GM21360 (cell line): ENCODE data around the gene F12.
A peak's percentile ranks its signal among the peaks of the same experiment; 100 is the strongest.

Experiments used
- ATAC-seq: cut with Tn5 transposase; IDR thresholded peaks from one replicate; pipeline ENCODE4 v1.9.1; 2021; ENCODE audit warnings: mild to moderate bottlenecking, moderate library complexity; ENCODE audit not compliant: unreplicated experiment

F12 gene

DNA sequence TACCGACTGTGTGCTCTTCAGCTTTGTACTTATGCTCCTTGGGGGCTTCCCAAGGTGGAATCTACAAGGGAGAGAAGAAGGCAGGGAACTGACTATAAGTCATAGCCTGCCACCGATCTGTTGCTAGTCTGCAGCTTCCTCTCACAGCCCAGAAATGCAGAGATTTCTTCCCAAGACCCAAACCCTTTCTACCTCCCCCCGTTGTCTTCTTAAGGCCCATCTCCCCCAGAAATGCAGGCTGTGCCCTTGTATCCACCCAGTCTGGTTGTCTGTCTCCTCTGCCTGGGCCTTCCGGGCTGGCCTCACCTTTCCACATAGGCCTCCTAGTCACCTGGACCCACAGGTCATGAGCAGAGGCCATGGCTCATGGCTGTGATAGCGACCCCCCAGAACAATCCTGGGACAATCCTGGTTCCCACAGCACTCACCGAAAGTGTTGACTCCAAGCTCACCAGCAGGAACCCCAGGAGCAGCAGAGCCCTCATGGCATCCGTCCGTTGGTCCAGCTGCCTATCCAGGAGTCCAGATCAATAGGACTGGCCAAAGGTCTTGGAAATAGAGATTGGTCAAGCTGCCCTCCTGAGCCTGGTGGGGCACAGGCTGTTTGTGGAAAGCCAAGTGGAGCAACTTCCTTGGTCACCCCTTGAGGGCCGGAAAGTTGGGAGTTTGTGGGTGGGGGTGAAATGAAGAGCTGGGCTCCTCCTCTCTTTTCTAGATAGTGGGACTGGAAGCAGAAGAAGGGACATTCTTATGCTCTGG, at the start of gene F12:
F12 (minus strand) TSS at position 522 of the 759 bp plus-strand sequence; CDS start at position 485, 37 bp downstream.
- ATAC-seq: no peak

- ATAC-seq: no peak
Measured at GRCh38 chr5:177458912-177459350, 49.6 kb upstream of the F12 start.

GRCh38 chr5:177457852-177458681, 48.7 kb upstream of the F12 start:
- no peak for ATAC-seq

DNA sequence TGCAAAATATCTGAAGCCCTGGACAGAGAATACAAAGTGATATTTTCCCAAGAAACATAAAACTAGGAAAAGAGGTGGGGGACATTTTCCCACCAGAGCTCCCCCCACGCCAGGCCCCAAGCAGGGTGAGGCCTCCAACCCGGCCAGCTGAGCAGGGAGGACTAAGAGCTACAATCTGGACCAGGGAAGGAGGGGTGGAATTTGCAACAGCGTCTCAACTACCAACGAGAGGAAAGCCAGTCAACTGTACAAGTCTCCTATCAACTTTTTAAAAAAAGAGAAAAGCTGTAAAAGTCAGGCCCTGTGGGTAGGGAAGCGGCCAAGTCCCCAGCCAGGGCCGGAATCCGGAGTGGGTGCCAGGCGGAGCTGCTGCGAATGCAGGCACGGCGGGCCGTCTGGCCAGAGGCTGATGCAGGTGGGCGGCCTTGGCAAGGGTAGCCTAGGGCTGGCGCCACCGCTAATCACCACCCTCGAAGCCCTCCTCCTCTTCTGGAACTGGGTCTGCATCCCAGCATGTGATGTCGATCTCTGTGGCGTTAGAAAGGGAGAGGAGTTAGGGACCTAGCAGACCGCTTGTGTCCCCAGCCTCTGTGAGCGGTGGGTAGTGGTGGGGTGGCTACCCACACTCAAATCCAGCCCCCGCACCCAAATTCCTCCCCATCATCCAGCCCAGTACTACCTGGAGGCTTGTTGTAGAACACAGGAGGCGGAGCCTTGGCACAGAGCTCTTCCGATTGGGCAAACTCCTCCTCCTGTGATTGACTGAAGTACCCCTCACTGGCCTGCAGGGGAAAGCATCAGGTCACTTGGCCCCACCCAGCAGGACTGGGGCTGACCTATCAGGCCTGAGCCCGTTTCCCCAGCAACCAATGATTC, 47.9 kb upstream of the F12 start:
- peak; percentile 40 for ATAC-seq

DNA sequence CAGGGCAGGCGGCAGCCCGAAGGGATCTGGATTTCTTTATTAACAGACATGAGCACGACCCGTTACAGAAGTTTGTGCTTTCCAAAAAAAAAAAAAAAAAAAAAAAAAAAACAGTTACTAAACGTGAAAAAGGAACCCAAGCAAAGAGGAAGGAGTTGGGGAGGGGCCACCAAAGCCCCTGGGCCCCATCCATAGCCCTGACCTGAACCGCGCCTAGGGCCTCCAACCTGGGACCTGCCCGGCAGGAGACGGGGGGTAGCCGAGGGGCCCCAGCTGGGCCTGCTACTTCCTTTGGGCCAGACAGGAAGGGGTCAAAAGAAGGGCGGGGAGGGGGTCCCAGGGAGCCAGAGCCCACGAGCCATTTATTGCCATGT, 47.2 kb upstream of the F12 start:
- ATAC-seq: no peak

DNA sequence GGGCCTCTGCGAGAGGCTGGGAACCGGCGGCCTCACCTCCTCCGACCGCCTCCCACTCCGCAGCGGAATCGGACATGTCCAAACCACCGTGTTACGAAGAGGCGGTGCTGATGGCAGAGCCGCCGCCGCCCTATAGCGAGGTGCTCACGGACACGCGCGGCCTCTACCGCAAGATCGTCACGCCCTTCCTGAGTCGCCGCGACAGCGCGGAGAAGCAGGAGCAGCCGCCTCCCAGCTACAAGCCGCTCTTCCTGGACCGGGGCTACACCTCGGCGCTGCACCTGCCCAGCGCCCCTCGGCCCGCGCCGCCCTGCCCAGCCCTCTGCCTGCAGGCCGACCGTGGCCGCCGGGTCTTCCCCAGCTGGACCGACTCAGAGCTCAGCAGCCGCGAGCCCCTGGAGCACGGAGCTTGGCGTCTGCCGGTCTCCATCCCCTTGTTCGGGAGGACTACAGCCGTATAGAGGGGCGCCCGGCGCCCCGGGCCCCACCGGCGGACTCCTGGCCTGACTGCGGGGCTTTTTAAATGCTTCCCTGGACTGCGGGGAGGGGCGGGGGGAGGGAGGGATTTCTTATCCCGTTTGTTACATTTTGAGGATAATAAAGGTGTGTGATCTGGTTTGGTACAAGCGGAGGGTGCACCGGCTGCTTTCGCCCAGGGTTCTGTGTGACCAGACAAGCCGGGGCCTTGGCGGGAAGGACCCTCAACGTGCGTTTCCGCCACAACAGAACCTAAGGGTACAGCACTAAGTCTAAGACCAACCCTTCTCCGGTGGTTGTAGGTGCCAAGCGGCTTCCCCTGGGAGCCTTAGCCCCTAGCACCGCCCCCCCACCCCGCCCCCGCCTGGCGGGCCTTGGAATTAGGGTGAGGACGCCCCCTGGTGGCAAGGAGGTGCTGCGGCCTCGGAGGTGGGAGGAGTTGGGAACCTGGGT, 46.6 kb upstream of the F12 start:
- peak; percentile 4 for ATAC-seq

GRCh38 chr5:177455036-177455660, 45.8 kb upstream of the F12 start:
- ATAC-seq: peak; percentile 44

DNA sequence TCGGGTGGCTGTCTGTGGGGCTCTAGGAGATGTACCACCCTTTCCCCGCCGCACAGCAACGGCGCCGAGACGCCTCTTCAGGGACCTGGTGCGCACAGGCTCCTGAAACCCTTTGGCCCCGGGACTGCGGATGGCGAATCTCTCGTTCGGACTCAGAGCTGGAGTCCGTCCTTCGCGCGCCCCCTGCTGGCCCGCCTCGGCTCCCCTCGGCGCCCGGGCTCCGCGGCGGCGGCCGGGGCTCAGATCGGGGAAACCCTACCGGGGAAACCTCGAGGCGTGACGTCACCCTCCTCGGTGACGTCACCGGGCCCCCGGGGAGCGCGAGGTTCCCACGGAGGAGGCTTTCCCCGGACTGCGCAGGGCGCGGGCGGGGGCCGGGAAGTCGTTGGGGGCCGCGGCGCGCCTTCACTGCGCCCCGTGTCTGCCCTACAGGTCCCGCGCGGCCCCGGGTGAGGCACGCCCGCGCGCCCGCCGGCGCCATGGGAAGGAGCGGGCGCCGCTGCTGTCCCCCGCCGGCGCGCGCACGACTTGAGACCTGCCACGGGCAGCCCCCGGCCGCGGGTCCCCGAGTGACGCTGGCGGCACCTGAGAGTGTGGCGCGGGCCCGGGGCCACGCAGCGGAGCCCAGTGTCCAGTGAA, 45.2 kb upstream of the F12 start:
- peak; percentile 42 for ATAC-seq

DNA sequence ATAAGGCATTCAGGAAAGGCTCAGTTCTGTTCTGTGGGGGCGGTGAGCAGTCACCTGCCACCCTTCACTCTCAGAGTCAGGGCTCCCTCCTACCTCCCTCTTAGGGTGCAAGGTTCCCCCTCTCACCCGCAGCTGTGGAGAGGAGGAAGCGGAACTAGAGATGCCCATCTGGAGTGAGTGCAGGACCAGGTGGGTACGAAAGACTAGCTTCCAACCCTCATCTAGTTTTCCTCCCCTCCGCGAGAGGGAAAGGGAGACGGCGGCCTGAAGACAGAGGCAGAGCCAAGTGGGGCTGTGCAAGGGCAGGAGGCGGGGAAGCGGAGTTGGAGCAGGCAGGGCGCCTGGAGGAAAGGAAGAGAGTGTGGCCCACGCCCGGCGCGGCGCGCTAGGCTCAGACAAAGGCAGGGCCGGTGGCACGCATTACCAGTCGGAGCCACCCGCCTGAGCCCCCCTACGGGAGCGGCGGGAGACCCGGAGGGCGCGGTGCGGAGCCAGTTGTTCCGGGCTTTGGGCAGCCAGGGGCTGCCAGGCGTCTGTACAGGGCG, 44.6 kb upstream of the F12 start:
- ATAC-seq: peak; percentile 4

GRCh38 chr5:177452688-177453638, 43.6 kb upstream of the F12 start:
- no peak for ATAC-seq

- no peak for ATAC-seq
Measured at GRCh38 chr5:177450667-177451424, 41.5 kb upstream of the F12 start.

GRCh38 chr5:177449140-177450061, 40.0 kb upstream of the F12 start:
- no peak for ATAC-seq

- ATAC-seq: no peak
Measured at GRCh38 chr5:177448244-177448950, 39.0 kb upstream of the F12 start.

DNA sequence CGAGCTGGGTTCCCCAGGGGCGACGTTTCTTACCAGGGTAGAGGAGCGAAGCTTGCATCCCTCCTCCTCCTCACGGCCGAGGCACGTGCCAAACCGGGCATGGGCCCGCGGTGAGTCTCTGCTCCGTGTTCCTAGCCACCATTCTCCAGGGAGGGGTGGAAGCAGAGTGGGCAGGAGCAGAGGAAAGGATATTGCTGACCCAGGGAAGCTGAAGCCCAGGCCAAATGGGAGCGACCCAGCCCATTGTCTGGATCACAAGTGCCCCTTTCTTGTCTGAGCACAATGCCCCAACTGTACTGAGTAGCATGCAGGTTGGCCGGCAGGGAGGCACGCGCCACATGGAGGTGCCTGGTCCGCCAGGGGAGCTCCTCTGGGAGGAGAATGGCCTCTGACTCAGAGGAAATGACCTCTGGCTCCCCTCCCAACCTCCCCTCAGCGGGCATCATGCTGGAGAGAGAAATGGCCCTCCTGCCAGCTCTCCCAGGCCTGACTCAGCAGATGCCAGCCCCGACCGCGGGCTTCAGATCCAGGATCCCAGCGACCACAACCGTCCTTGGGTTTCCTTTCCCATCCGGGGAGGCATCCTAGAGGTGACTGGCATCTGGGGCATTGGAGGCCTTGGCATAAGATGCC, 38.4 kb upstream of the F12 start:
- ATAC-seq: no peak
